Ovary (tissue), 9 donors: ENCODE measurements around the gene ASH1L. TPM values are rescaled to one million over a fixed set of nuclear protein-coding genes. Genes with fewer than 3 reads are reported as not detected.

ENCODE experiments used
- DNase-seq, 5 donors: peaks; one replicate each; pipeline ENCODE4 v3.0.0-alpha.2; 2019 to 2020
- H3K27ac ChIP-seq, 2 donors: fragments of 200-600 bp; one replicate each; pipeline versions ENCODE4 v1.5.1 to v1.8.0; 2019 to 2022
- H3K27me3 ChIP-seq: fragments of 200-600 bp; one replicate; pipeline ENCODE4 v1.8.0; 2022
- H3K36me3 ChIP-seq: fragments of 200-600 bp; sonication (generic); one replicate; pipeline ENCODE4 v1.5.1; 2019
- H3K4me1 ChIP-seq: one replicate; pipeline ENCODE4 v1.8.1; 2013; ENCODE audit warnings: mild to moderate bottlenecking, moderate library complexity; ENCODE audit not compliant: insufficient read depth
- H3K4me3 ChIP-seq: fragments of 200-600 bp; sonication (generic); one replicate; pipeline ENCODE4 v1.5.1; 2017
- H3K9me3 ChIP-seq, 2 donors: fragments of 200-600 bp in 1 of 2; sonication (generic) in 1 of 2; one replicate each; pipeline versions ENCODE4 v1.5.1 to v1.8.1; 2013 to 2019; ENCODE audit warnings: mild to moderate bottlenecking in 1 of 2, moderate library complexity in 1 of 2
- EP300 ChIP-seq: sonication (generic); formaldehyde crosslinking; IDR thresholded peaks from one replicate; pipeline ENCODE4 v1.6.1; 2017; ENCODE audit warnings: antibody characterized with exemption
- POLR2A ChIP-seq: fragments of 450-650 bp; IDR thresholded peaks from one replicate; pipeline ENCODE4 v1.6.1; 2017; ENCODE audit warnings: antibody characterized with exemption, mild to moderate bottlenecking, moderate library complexity
- WGBS, 3 donors: extraction: QIAGEN DNeasy Blood & Tissue Kit in 1 of 3; methylation state at CpG; one replicate each; pipeline versions ENCODE4 v1.1.5 to v1.1.7; 2013 to 2017; 5-methylcytosine and 5-hydroxymethylcytosine counted together
- intact Hi-C, 4 donors: fragments of 100-400 bp; cut with DNase I; formaldehyde crosslinking; loops; one replicate each; pipeline versions ENCODE4 v1.11.0 to v1.15.1; 2022 to 2023
- polyA plus RNA-seq, 2 donors: library from polyadenylated mRNA; stranded (reverse); fragments of 200-250 nt in 1 of 2; fragments of 350-450 nt in 1 of 2; fragmentation: Illumina TruSeq in 1 of 2; extraction: RNeasy Lipid Tissue Mini Kit (QIAGEN cat#74804) in 1 of 2; gene quantifications; one replicate each; pipeline ENCODE4 v1.2.3, GENCODE V29; 2013 to 2014
- total RNA-seq, 7 donors: library from RNA; depleted of rRNA in 2 of 7; stranded (reverse); fragments of >200 nt in 2 of 7; fragmentation: NEBNext Ultra II Directional in 3 of 7; extraction: Animal tissue kit (Norgen Biotek cat#: 25700) in 3 of 7; gene quantifications; one replicate each; pipeline versions ENCODE4 v1.1.0 to v1.2.4, GENCODE V29; 2016 to 2023
- TF ChIP-seq, protein P1 (sequence below), 3 donors: fragments of 450-650 bp in 2 of 3; fragments of 200-600 bp in 1 of 3; IDR thresholded peaks; one replicate each; pipeline versions ENCODE4 v1.5.1 to v1.8.0; 2016 to 2022; ENCODE audit warnings: antibody characterized with exemption in 3 of 3, mild to moderate bottlenecking in 1 of 3
- donor health status: DM: no; HTN: no; CAD: no; lungs with moderate emphysema.
- donor health status: DM: no; HTN: no; CAD: no.
- donor health status: Bipolar disorder and iron deficiency.
- donor health status: DM: yes; HTN: yes; CAD: no.
- donor health status: DM: no; HTN: no; CAD: no.
- donor health status: DM: yes; HTN: yes; CAD: no.

The ASH1L gene
- total and polyA plus RNA-seq, 9 donors = 16.2 to 98.4 (median 63.8) TPM

DNA sequence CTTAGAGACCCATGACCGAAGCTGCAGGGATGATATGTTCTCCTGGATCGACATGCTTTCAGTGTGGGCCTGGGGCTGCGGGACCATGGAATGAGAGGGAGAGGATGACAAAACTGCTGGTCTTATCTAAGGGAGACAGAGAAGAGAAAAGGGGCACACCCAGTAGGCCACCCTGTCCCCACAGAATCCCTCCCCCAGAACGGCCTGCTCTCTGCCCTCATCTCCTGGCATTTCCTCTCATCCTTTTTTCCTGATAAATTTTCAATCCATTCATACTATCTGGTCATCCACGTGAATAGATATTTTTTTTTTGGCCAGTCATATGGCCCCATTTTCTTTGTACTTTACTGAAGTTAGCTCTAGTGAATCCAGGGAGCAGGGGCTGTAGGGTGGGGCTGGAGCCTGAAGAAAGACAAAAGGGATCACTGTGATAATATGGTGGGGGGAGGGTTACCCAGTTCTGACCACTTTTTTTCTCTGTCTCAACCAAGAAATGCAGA, 261.2 kb downstream of the ASH1L start, which contains the start of gene PKLR:
Gene PKLR (minus strand): TSS at position 97 of the 500 bp plus-strand sequence. CDS start 43 bp downstream, at position 54.
- H3K27ac ChIP-seq = no peak within 1 kb of the TSS
- no peaks in the 10 kb centered on the region for H3K9me3 ChIP-seq
- H3K4me3 ChIP-seq = no peak within 1 kb of the TSS
- no peak for DNase-seq
- no peaks in the 10 kb centered on the region for H3K27me3 ChIP-seq
- intact Hi-C loops = no loop called here
- H3K4me1 ChIP-seq = no peaks in the 10 kb centered on the region
- TF ChIP-seq, protein P1, sequence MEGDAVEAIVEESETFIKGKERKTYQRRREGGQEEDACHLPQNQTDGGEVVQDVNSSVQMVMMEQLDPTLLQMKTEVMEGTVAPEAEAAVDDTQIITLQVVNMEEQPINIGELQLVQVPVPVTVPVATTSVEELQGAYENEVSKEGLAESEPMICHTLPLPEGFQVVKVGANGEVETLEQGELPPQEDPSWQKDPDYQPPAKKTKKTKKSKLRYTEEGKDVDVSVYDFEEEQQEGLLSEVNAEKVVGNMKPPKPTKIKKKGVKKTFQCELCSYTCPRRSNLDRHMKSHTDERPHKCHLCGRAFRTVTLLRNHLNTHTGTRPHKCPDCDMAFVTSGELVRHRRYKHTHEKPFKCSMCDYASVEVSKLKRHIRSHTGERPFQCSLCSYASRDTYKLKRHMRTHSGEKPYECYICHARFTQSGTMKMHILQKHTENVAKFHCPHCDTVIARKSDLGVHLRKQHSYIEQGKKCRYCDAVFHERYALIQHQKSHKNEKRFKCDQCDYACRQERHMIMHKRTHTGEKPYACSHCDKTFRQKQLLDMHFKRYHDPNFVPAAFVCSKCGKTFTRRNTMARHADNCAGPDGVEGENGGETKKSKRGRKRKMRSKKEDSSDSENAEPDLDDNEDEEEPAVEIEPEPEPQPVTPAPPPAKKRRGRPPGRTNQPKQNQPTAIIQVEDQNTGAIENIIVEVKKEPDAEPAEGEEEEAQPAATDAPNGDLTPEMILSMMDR (IDR thresholded peaks at IDR 0.05) = no peak
- TF ChIP-seq EP300 (no peak), POLR2A (no peak)
- 75 to 79% (median 79%) methylated on average over 5 of the region's 5 CpGs for WGBS, 3 donors
- H3K36me3 ChIP-seq = no peaks in the 10 kb centered on the region

DNA sequence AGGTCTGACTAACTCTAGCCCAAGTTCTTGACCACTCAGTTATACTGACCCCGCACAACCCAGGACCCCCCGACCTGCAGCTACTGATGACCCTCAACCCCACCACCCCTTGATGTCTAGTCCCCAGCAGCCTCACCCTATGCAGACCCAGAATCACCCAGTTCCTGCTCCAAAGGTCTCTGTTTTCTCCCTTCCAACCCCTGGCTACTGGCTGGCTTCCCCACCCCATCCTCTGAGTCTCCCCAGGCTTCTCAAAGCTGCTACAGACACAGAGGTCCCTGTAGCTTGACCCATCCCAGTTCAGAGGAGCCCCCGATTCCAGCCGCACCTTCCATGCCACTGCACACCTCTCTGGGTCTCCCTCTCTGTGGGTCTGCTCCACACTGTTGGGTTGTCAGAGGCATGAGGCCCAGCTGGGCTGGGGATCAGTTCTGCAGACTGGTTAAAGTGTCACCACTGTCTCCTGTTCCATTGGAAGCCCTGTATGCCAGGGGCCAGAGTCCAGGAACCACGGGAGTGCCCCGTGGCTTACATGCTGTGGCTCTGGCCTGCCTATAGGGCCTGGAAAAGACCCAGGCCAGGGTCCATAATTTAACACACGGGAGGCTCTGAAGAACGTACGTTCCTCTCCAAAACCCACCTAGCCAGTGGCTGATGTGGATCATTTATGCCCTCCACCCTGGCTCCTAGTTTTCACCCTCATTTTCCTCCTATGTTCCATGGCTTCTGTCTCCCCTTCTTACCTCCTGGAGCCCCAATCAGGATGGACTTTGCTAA, 261.9 kb downstream of the ASH1L start:
- Histone ChIP-seq H3K4me1 (no peaks in the 10 kb centered on the region), H3K4me3 (no peak overlapping the region), H3K27me3 (no peaks in the 10 kb centered on the region), H3K27ac (no peak overlapping the region), H3K9me3 (no peaks in the 10 kb centered on the region), H3K36me3 (no peaks in the 10 kb centered on the region)
- TF ChIP-seq, protein P1 (IDR thresholded peaks at IDR 0.05) = no peak
- no peak for TF ChIP-seq POLR2A
- TF ChIP-seq EP300 = no peak
- no peak for DNase-seq
- 81 to 83% (median 82%) methylated on average over 9 of the region's 9 CpGs for WGBS, 3 donors
- intact Hi-C loops = no loop called here

DNA sequence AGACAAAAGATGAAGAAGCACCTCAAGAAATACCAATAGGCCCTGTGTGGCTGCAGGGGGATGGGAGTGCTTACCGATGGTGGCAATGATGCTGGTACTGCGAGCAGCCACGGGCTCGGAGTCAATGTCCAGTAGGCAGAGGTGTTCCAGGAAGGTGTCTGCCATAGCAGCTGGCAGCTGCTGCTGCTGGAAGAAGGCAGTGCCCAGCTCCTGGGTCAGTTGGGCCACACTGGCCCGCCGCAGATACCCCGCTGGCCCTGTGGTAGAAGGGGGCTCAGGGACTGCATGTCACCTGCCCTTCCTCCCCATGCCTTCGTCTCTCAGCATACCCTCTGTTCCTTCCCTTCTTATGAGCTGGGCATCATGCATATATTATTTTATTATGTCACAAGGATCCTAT, 262.6 kb downstream of the ASH1L start:
- no peaks in the 10 kb centered on the region for H3K9me3 ChIP-seq
- DNase-seq = no peak
- H3K27me3 ChIP-seq = no peaks in the 10 kb centered on the region
- WGBS, 3 donors = 91 to 92% (median 91%) methylated on average over 8 of the region's 8 CpGs
- H3K4me3 ChIP-seq = no peak overlapping the region
- intact Hi-C loops = no loop called here
- TF ChIP-seq EP300 (no peak), POLR2A (no peak)
- TF ChIP-seq, protein P1 (IDR thresholded peaks at IDR 0.05) = no peak
- no peak overlapping the region for H3K27ac ChIP-seq
- peaks cover 3% of the 10 kb centered on the region for H3K4me1 ChIP-seq
- H3K36me3 ChIP-seq = no peaks in the 10 kb centered on the region

DNA sequence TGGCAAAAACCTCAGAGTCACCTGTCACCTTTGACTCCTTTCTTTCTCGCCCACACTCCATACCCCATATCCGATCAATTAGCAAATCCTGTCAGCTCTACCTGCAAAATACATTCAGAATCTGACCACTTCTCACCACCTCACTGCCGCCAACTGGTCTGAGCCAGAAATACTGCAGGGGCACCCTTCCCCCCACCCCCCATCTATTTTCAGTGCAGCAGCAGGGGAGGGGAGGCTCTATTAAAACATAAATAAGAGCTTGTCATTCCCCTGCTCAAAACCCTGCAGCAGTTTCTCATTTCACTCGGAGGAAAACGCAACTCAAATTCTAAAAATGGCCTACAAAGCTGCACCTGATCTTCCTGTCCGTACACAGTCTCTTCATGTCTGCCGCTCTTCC, 265.2 kb downstream of the ASH1L start:
- Histone ChIP-seq H3K27me3 (no peaks in the 10 kb centered on the region), H3K27ac (no peak overlapping the region), H3K4me1 (peaks cover 3% of the 10 kb centered on the region), H3K4me3 (no peak overlapping the region), H3K36me3 (no peaks in the 10 kb centered on the region), H3K9me3 (no peaks in the 10 kb centered on the region)
- 52 to 59% (median 52%) methylated on average over 7 of the region's 7 CpGs for WGBS, 3 donors
- TF ChIP-seq EP300 (no peak), POLR2A (no peak)
- TF ChIP-seq, protein P1 (IDR thresholded peaks at IDR 0.05) = no peak
- intact Hi-C loops = no loop called here
- no peak for DNase-seq
